ENCODE data around the gene HLA-E. TPM values are rescaled to one million over a fixed set of nuclear protein-coding genes. Genes with fewer than 3 reads are reported as not detected.

HLA-E gene
- total and polyA plus RNA-seq, 2 of the 13 experiments (the other 11 are each of a cell fraction or from before 2014, with no cell fraction given), result 45.2 to 90.4 TPM

GRCh38 chr6:30508890-30509736 lies 19.8 kb downstream of the HLA-E start:
- ChIA-PET POLR2A (no interaction called here), CTCF (ENCODE audit: low intra/inter-chr PET ratio, low total read pairs) (no interaction called here)
- H2AFZ ChIP-seq (ENCODE audit: low read length), result no peak overlapping the region
- no TSS peak for BruUV-seq (replicated peaks)
- peaks cover 6% of the 10 kb centered on the region; the same call in 1 of the 2 replicates for H3K4me1 ChIP-seq (ENCODE audit: insufficient read depth, low read length)
- H3K79me2 ChIP-seq (ENCODE audit: insufficient read depth, low read length), result no peaks in the 10 kb centered on the region
- DNase-seq (ENCODE audit: low spot score) (no peak), FAIRE-seq (no peak), ATAC-seq (no peak)
- H3K27ac ChIP-seq (ENCODE audit: extremely low read length, insufficient read depth, low read length), result no peak overlapping the region
- in situ Hi-C loops (cut with HindIII; ENCODE audit: extremely low pct_ligation_motif_present, low pct_unique_long_range_greater_than_20kb) (no loop called here), intact Hi-C loops (cut with micrococcal nuclease; ENCODE audit: unreplicated experiment) (no loop called here)
- no peaks in the 10 kb centered on the region for H3K36me3 ChIP-seq (replicated peaks in 1 of 2; ENCODE audit: control insufficient read depth in 1 of 2, insufficient read depth in 2 of 2, low read length in 2 of 2)
- no peaks in the 10 kb centered on the region for H3K9me3 ChIP-seq (ENCODE audit: low read length)
- no peak overlapping the region for H3K9ac ChIP-seq (ENCODE audit: insufficient read depth, low read depth, low read length)
- TF ChIP-seq GABPA (IDR thresholded peaks at IDR 0.05; ENCODE audit: low read depth, low read length) (no peak), GABPA (CRISPR knock-in tag; IDR thresholded peaks at IDR 0.05; ENCODE audit: low read depth) (peak; percentile 30; the same call in 1 of the 2 replicates), TBX2 (CRISPR knock-in tag; IDR thresholded peaks at IDR 0.05; ENCODE audit: borderline replicate concordance) (no peak), ZNF772 (CRISPR knock-in tag; IDR thresholded peaks at IDR 0.05) (no peak), FOSL2 (CRISPR knock-in tag; IDR thresholded peaks at IDR 0.05) (no peak)
- TF ChIP-seq, protein P1, sequence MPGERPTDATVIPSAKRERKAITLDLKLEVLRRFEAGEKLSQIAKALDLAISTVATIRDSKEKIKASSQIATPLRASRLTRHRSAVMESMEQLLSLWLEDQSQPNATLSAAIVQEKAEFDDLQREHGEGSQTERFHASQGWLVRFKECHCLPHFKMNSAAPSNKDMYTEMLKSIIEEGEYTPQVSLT (CRISPR knock-in tag; IDR thresholded peaks at IDR 0.05; ENCODE audit: borderline replicate concordance, low read depth), result no peak
- TF ChIP-seq, protein P2, sequence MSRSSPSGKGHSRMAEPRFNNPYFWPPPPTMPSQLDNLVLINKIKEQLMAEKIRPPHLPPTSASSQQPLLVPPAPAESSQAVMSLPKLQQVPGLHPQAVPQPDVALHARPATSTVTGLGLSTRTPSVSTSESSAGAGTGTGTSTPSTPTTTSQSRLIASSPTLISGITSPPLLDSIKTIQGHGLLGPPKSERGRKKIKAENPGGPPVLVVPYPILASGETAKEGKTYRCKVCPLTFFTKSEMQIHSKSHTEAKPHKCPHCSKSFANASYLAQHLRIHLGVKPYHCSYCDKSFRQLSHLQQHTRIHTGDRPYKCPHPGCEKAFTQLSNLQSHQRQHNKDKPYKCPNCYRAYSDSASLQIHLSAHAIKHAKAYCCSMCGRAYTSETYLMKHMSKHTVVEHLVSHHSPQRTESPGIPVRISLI (CRISPR knock-in tag; IDR thresholded peaks at IDR 0.05; ENCODE audit: borderline replicate concordance), result 0 out of 2 replicates have a peak, but pooled peaks have one; percentile 14
- H3K4me2 ChIP-seq (ENCODE audit: low read depth, low read length), result no peak overlapping the region
- no peaks in the 10 kb centered on the region for H3K27me3 ChIP-seq (ENCODE audit: control insufficient read depth in 1 of 2, insufficient read depth in 2 of 2, low read length in 2 of 2)
- no peaks in the 10 kb centered on the region for H4K20me1 ChIP-seq (ENCODE audit: insufficient read depth, low read length)
- 8% methylated on average over 5 of the region's 5 CpGs for WGBS (ENCODE audit: low lambda C conversion rate)
- H3K4me3 ChIP-seq (replicated peaks in 1 of 3; ENCODE audit: insufficient read depth in 1 of 3, low read depth in 2 of 3, low read length in 3 of 3), result no peak overlapping the region
